ENCODE measurements around the gene RNF146. TPM values are rescaled to one million over a fixed set of nuclear protein-coding genes. Genes with fewer than 3 reads are reported as not detected.

The RNF146 gene
- total and polyA plus RNA-seq, 10 of the 15 experiments (the other 5 are each of a cell fraction or from before 2014, with no cell fraction given): 9.3 to 33.0 (median 17.8) TPM

DNA sequence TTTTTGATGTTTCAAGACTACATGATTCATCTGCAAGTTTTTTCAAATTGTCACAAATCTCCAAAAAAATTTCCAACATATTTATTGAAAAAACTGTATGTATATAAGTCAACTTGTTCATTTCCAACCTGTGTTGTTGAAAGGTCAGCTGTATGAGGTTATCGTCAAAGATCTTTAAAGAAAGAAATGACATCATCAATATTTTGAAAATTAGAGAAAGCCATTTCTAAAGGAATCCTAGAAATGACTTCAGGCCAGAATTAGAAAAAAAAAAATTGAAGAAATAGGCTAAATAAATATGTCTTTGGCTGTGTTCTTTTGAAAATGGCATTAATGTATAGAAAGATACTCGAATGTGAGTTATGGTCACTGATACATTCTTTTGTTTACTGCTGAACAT, 6.8 kb downstream of the RNF146 start:
- Histone ChIP-seq H3K9me3 (replicated peaks; ENCODE audit: control insufficient read depth, insufficient read depth, low read length) (no peaks in the 10 kb centered on the region), H4K20me1 (ENCODE audit: control insufficient read depth, insufficient read depth) (no peaks in the 10 kb centered on the region), H3K4me3 (no peak overlapping the region), H3K4me1 (ENCODE audit: control insufficient read depth, insufficient read depth, low read length) (no peaks in the 10 kb centered on the region), H3K36me3 (ENCODE audit: control insufficient read depth in 2 of 2, insufficient read depth in 2 of 2, low read length in 1 of 2) (no peaks in the 10 kb centered on the region), H3K27me3 (replicated peaks in 1 of 2; ENCODE audit: control insufficient read depth in 2 of 2, insufficient read depth in 2 of 2, low read length in 1 of 2) (no peaks in the 10 kb centered on the region), H3K9ac (ENCODE audit: control insufficient read depth, insufficient read depth, low read length) (no peak overlapping the region), H3K79me2 (ENCODE audit: control insufficient read depth, insufficient read depth, low read length) (peaks cover 35% of the 10 kb centered on the region), H2AFZ (ENCODE audit: control insufficient read depth, low read depth, low read length) (no peak overlapping the region), H3K4me2 (ENCODE audit: control insufficient read depth, insufficient read depth) (no peak overlapping the region), H3K27ac (ENCODE audit: control insufficient read depth, insufficient read depth) (no peak overlapping the region)
- no peak for DNase-seq (ENCODE audit: low read depth, low spot score)
- POLR2A ChIA-PET: no interaction called here
- FAIRE-seq: no peak
- intact Hi-C loops (cut with micrococcal nuclease; ENCODE audit: unreplicated experiment) (no loop called here), in situ Hi-C loops (cut with MboI) (no loop called here)
- CTCF ChIA-PET: interaction anchor here (1.2 kb wide), 1 partner anchor 16 kb away, joined by 3 read pairs; no protein-coding TSS in a partner anchor
- WGBS (ENCODE audit: insufficient coverage, insufficient replicate concordance, low lambda C conversion rate, missing lambda C conversion rate): 97% methylated on average over 2 of the region's 2 CpGs
- ATAC-seq: no peak
- no peak for TF ChIP-seq ZNF207 (IDR thresholded peaks at IDR 0.05; ENCODE audit: borderline replicate concordance)
- no peak for TF ChIP-seq SMARCA5 (IDR thresholded peaks at IDR 0.05)
- no peak for TF ChIP-seq EP300 (IDR thresholded peaks at IDR 0.05; ENCODE audit: borderline replicate concordance in 1 of 2, control insufficient read depth in 1 of 2, low read depth in 2 of 2, low read length in 2 of 2)
- TF ChIP-seq ATF7 (IDR thresholded peaks at IDR 0.05; ENCODE audit: low read depth): peak; percentile 60
- no TSS peak for BruUV-seq (replicated peaks)
- RAD21 ChIA-PET (ENCODE audit: unreplicated experiment): no interaction called here
- SMC1A ChIA-PET (ENCODE audit: uncharacterized antibody, unreplicated experiment): interaction anchor here (1.1 to 2.7 kb wide), 2 partner anchors 10 to 18 kb away, joined by 3 to 12 read pairs; no protein-coding TSS in a partner anchor

DNA sequence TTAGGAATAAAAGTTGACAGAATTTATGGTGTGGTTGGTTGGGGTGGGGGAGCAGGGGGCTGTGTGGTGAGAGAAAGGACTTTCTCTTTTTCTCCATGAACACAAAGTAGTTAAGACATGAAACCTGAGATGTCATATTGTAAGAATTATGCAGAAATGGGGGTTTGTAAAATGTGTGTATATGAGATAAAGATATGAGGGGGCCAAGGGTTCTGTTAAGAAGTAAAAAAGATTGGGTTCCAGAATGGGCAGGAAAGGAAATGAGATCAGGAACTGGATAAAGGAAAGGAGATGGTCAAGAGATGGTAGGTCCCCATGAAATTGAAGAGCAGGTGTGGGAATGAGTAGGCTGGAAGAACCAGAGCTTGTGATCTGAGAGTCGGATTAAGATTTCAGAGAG, 9.7 kb downstream of the RNF146 start:
- Histone ChIP-seq H3K4me3 (no peak overlapping the region), H3K27ac (ENCODE audit: control insufficient read depth, insufficient read depth) (no peak overlapping the region), H2AFZ (ENCODE audit: control insufficient read depth, low read depth, low read length) (no peak overlapping the region), H3K9me3 (replicated peaks; ENCODE audit: control insufficient read depth, insufficient read depth, low read length) (no peaks in the 10 kb centered on the region), H3K27me3 (replicated peaks in 1 of 2; ENCODE audit: control insufficient read depth in 2 of 2, insufficient read depth in 2 of 2, low read length in 1 of 2) (no peaks in the 10 kb centered on the region), H3K36me3 (ENCODE audit: control insufficient read depth in 2 of 2, insufficient read depth in 2 of 2, low read length in 1 of 2) (no peaks in the 10 kb centered on the region; a peak in 1 of 4 replicates), H4K20me1 (ENCODE audit: control insufficient read depth, insufficient read depth) (no peaks in the 10 kb centered on the region), H3K4me2 (ENCODE audit: control insufficient read depth, insufficient read depth) (no peak overlapping the region), H3K4me1 (ENCODE audit: control insufficient read depth, insufficient read depth, low read length) (no peaks in the 10 kb centered on the region), H3K9ac (ENCODE audit: control insufficient read depth, insufficient read depth, low read length) (no peak overlapping the region), H3K79me2 (ENCODE audit: control insufficient read depth, insufficient read depth, low read length) (peaks cover 9% of the 10 kb centered on the region)
- SMC1A ChIA-PET (ENCODE audit: uncharacterized antibody, unreplicated experiment): interaction anchor here (1.3 to 2.0 kb wide), 3 partner anchors 10 to 14 kb away, joined by 3 to 16 read pairs (median 12); partner anchors contain the start of gene RNF146
- CTCF ChIA-PET: interaction anchor here (1.1 to 2.1 kb wide), 4 partner anchors 10 to 20 kb away, joined by 3 to 21 read pairs (median 8); partner anchors contain the start of gene RNF146
- RAD21 ChIA-PET (ENCODE audit: unreplicated experiment): interaction anchor here (1.1 kb wide), 1 partner anchor 10 kb away, joined by 3 read pairs; the partner anchor contains the start of gene RNF146
- FAIRE-seq (no peak), ATAC-seq (no peak), DNase-seq (ENCODE audit: low read depth, low spot score) (no peak)
- WGBS (ENCODE audit: insufficient coverage, insufficient replicate concordance, low lambda C conversion rate, missing lambda C conversion rate): 100% methylated on average over 1 of the region's 1 CpG
- in situ Hi-C loops (cut with MboI) (loop anchor here (25.0 kb wide), 1 partner anchor 1489 kb away; the partner anchor contains the start of gene NCOA7), intact Hi-C loops (cut with micrococcal nuclease; ENCODE audit: unreplicated experiment) (no loop called here)
- POLR2A ChIA-PET: interaction anchor here (1.5 kb wide), 1 partner anchor 14 kb away, joined by 6 read pairs; no protein-coding TSS in a partner anchor
- BruUV-seq (replicated peaks): no TSS peak
- TF ChIP-seq, protein P1, sequence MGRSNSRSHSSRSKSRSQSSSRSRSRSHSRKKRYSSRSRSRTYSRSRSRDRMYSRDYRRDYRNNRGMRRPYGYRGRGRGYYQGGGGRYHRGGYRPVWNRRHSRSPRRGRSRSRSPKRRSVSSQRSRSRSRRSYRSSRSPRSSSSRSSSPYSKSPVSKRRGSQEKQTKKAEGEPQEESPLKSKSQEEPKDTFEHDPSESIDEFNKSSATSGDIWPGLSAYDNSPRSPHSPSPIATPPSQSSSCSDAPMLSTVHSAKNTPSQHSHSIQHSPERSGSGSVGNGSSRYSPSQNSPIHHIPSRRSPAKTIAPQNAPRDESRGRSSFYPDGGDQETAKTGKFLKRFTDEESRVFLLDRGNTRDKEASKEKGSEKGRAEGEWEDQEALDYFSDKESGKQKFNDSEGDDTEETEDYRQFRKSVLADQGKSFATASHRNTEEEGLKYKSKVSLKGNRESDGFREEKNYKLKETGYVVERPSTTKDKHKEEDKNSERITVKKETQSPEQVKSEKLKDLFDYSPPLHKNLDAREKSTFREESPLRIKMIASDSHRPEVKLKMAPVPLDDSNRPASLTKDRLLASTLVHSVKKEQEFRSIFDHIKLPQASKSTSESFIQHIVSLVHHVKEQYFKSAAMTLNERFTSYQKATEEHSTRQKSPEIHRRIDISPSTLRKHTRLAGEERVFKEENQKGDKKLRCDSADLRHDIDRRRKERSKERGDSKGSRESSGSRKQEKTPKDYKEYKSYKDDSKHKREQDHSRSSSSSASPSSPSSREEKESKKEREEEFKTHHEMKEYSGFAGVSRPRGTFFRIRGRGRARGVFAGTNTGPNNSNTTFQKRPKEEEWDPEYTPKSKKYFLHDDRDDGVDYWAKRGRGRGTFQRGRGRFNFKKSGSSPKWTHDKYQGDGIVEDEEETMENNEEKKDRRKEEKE (IDR thresholded peaks at IDR 0.05): no peak
